ENCODE measurements around the gene YIPF6.
"Not testable (repeated sequence)": the region's sequence is repeated elsewhere in the genome, so short reads cannot be mapped to it uniquely, and the experiment has no call there.

Gene YIPF6

GRCh38 chrX:68498508-68499379, at the start of gene YIPF6:
YIPF6 (plus strand) TSS chrX:68499051; CDS start chrX:68499067, 16 bp downstream.
- DNase-seq (ENCODE audit: low read depth in 3 of 3): peak; percentile 34 to 54 (median 38)

DNA sequence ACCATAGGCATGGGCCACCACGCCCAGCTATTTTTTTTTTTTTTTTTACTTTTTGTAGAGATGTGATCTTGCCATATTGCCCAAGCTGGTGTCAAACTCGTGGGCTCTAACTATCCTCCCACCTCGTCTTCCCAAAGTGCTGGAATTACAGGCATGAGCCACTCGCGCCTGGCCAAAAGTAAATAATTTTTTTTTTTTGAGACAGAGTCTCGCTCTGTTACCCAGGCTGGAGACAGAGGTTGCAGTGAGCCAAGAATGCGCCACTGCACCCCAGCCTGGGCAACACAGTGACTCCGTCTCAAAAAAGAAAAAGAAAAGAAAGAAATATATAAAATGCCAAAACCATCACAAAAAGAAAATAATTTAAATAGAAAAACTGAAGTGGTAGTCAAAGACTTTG, 47.1 kb upstream of the YIPF6 start:
- DNase-seq (ENCODE audit: low read depth in 3 of 3): no peak

DNA sequence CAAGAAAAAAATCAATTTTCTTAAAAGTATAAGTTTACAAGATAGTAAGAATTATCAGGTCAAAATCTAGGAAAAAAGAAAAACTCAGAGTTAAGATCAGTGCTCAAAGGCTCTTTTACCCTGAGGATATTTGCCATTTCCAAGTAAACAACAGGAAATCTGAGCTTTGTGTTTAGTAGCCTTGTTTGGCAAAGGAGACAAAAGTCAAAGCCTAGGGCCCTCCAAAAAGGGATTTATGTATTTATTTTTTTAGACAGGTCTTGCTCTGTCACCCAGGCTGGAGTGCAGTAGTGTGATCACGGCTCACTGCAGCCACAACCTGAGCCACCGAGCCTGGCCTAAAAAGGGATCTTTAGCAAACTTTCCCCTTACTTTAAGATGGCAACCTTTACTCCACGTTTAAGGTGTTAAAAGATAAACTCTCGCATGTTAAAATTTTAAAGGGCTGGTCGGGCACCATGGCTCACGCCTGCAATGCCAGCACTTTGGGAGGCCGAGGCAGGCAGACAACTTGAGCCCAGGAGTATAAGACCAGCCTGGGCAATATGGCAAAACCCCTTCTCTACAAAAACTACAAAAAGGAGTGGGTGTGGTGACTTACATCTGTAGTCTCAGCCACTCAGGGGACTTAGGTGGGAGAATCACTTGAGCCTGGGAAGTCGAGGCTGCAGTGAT, 44.2 kb upstream of the YIPF6 start:
- DNase-seq (ENCODE audit: low read depth in 3 of 3): no peak

DNA sequence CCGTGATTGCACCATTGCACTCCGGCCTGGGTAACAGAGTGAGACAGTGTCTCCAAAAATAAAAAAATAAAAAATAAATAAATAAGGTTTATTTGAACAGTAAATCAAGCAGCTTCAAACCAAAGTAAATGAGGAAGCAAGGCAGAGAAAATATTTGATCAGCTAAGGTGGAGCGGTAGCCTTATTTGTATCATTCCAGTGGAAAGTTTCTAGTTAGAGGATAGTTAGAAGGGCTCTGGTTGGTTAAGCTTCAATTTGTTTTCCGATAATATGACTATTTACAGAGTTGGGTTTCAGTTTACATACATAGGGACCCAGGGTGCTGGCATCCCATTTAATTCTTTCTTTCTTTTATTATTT, 43.7 kb upstream of the YIPF6 start:
- DNase-seq (ENCODE audit: low read depth in 3 of 3): no peak

DNA sequence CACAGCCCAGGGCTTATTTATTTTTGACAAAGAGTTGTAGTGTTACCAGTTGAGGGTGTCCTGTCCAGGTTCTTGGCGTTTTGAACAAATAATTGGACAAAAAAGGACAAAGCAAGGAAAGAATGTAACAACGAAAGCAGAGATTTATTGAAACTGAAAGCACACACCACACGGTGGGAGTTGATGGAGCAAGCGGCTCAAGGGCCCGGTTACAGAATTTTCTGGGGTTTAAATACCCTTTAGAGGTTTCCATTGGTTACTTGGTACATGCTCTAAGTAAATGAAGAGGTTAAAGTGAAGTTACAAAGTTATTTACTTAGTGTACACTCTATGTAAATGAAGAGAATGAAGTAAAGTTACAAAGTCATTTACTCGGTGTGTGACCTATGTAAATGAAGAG, 37.8 kb upstream of the YIPF6 start:
- no peak for DNase-seq (ENCODE audit: low read depth in 3 of 3)

GRCh38 chrX:68461576-68461975, 37.3 kb upstream of the YIPF6 start:
- DNase-seq (ENCODE audit: low read depth in 3 of 3): no peak

- no peak for DNase-seq (ENCODE audit: low read depth in 3 of 3)
Measured at GRCh38 chrX:68462197-68462596, 36.7 kb upstream of the YIPF6 start.

DNA sequence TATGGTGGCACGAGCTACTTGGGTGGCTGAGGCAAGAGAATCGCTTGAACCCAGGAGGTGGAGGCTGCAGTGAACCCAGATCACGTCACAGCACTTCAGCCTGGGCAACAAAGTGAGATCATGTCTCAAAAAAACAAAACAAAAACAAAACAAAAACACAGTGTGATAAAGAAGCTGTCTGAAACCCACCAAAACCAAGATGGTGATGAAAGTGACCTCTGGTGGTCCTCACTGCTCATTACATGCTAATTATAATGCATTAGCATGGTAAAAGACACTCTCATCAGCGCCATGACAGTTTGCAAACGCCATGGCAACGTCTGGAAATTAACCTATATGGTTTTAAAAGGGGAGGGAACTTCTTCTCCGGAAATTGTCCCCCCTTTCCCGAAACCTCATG, 36.2 kb upstream of the YIPF6 start:
- DNase-seq (ENCODE audit: low read depth in 3 of 3): peak in 1 of 3 experiments; percentile 5

DNA sequence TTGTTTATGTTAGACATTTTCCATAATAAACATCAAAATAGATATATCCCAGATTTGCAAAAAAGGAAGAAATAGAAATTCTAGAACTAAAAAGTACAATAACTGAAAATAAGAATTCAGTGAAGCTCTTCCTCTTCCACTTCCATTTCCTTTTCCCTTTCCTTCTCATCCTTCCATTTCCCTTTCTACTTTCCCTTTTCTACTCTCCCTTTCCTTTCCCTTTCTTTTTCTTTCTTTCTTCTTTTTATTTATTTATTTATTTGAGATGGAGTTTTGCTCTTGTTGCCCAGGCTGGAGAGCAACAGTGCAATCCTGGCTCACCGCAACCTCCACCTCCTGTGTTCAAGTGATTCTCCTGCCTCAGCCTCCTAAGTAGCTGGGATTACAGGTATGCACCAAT, 35.0 kb upstream of the YIPF6 start:
- DNase-seq (ENCODE audit: low read depth in 3 of 3): no peak

DNA sequence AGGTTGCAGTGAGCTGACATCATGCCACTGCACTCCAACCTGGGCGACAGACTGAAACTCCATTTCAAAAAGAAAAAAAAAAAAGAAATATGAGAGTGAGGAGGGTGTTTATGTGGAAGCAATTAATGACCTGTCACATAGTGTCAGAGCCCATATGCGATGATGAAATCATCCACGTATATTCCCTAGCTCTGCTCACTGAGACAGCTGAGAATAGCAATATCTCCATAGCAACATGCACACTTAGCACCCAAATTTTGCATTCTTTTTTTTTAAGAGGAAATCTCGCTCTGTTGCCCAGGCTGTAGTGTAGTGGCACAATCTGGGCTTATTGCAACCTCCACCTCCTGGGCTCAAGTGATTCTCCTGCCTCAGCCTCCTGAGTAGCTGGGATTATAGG, 34.1 kb upstream of the YIPF6 start:
- no peak for DNase-seq (ENCODE audit: low read depth in 3 of 3)

- DNase-seq (ENCODE audit: low read depth in 3 of 3): no peak
Measured at GRCh38 chrX:68480969-68481368, 17.9 kb upstream of the YIPF6 start.

GRCh38 chrX:68486198-68486597, 12.7 kb upstream of the YIPF6 start:
- DNase-seq (ENCODE audit: low read depth in 3 of 3): not testable (repeated sequence)

DNA sequence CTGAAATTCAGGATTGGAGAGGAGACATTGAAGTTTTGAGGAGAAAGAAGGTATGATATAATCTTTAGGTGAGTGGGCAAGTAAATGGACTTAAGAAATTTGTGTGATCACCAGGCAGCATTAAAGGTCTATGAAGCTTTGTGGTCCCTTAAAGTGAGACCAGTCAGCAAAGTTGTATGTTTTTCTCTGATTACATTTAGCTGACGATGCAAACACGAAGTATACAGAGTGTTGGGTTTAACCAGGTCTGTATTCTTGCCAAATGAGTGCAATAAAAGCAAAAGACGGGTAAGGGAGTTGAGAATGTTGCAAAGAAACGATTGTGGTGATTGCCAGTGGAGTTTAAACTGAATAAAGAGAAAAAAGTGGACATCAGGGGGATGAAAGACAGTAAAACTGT, 11.6 kb upstream of the YIPF6 start:
- no peak for DNase-seq (ENCODE audit: low read depth in 3 of 3)

- DNase-seq (ENCODE audit: low read depth in 3 of 3): no peak
Measured at GRCh38 chrX:68487924-68488323, 10.9 kb upstream of the YIPF6 start.

- no peak for DNase-seq (ENCODE audit: low read depth in 3 of 3)
Measured at GRCh38 chrX:68488657-68489056, 10.2 kb upstream of the YIPF6 start.

DNA sequence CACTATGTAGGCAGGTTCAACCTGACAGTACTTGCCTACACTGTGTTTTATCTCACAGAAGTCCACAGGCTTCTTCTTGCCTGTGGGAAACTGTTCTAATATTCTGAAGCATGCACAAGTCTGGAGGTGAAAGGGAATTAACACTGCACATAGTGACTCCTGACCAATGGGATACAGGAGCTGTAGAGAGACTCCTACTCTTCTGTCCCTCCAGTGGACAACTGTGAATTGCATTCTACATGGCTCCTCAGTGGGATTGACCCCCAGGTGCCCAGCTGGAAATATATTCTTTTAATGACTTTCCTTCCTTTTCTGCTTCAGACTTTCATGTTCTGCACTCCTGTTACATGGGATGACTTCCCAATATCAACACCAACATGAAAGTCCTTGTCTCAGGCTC, 8.2 kb upstream of the YIPF6 start:
- DNase-seq (ENCODE audit: low read depth in 3 of 3): no peak

GRCh38 chrX:68492583-68492982, 6.3 kb upstream of the YIPF6 start:
- DNase-seq (ENCODE audit: low read depth in 3 of 3): no peak

- not testable (repeated sequence) for DNase-seq (ENCODE audit: low read depth in 3 of 3)
Measured at GRCh38 chrX:68493776-68494175, 5.1 kb upstream of the YIPF6 start.

DNA sequence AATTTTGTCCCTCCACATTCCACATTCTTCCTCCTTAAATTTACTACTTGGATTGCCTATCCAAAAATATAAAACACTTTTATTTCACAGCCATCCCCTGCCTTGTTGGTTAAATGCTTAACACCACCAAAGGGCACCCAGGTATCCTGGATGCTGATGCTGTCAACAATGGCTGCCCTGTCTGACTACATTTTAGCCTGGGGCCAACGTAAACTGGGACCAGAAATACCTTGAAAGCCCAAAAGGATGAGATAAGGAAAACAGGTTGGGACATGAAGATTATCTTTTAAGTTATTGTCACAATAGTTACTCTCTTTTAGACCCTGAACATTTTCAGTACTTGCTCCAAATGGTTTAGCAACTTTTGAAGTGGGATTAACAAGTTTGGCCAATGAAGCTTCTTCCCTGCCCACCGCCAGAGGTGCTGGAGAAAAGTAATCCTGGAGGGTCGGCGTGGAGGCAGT, 775 bp upstream of the YIPF6 start:
- DNase-seq (ENCODE audit: low read depth in 3 of 3): no peak

DNA sequence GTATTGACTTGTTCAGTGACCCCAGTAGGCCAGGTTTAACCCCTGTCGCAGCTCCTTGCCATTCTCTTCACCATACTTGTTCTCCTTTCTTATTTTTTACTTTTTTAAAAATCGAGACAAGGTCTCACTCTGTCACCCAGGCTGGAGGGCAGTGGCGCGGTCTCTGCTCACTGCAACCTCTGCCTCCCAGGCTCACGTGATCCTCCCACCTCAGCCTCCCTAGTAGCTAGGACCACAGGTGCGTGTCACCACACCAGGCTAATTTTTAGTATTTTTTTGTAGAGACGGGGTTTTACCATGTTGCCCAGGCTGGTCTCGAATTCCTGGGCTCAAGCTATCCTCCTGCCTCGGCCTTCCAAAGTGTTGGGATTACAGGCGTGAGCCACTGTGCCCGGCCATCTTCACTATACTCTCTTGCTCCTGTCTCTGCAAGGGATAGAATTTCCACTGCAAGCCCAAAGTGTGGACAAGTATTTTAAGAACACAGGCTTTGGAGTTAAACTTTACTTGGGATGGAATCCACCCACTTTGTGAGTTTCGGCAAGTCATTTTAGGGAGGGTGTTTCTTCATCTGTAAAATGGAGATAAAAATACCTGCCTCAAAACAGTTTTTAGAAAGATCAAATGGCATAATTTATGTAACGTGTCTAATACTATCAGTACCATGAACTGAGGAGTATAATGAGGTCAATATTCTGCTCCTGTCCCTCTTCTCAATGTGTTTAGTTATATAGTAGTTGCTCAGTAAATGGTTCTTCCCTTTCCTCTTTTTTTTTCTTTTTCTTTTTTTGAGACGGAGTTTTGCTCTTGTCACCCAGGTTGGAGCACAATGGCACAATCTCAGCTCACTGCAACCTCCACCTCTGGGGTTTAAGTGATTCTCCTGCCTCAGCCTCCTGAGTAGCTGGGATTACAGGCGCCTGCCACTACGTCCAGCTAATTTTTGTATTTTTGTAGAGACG, 973 bp downstream of the YIPF6 start:
- no peak for DNase-seq (ENCODE audit: low read depth in 3 of 3)

DNA sequence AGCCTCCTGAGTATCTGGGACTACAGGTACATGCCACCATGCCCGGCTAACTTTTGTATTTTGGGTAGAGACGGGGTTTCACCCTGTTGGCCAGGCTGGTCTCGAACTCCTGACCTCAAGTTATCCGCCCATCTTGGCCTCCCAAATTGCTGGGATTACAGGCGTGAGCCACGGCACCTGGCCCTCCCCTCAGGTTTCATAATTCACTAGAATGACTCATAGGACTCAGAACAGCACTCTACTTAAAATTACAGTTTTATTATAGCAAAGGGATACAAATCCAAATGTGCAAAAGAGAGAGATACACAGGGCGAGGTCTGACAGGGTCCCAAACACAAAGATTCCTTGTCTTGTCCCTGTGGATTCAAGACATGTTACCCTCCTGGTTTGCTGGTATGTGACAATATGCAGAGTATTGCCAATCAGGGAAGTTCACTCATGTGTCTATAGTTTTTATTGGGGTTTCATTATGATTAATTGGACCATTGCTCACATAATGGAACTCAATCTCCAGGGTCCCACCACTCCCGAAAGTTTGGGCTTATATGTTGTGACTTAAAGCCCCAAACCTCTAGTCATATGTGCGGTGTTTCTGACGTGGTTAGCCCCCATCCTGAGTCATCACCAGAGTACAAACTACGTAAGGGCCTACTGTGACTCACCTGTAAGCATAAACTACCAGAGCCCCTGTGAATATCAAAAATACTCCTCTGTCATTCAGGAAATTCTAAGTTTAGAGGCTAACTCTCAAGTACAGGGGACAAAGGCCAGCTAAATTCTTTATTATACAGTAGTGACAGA, 5.2 kb downstream of the YIPF6 start:
- peak; percentile 26 to 58 (median 48) for DNase-seq (ENCODE audit: low read depth in 3 of 3)

All from stimulated activated CD4-positive, alpha-beta T cell treated with anti-CD3 and anti-CD28 coated beads, TNF-alpha, amount 100 ng/mL, for 24 hours (primary cell).